HepG2 (cell line): ENCODE data around the gene VPS13D. TPM values are rescaled to one million over a fixed set of nuclear protein-coding genes. Genes with fewer than 3 reads are reported as not detected.

Experiments
- CAMTA2 ChIP-seq: sonication (generic); formaldehyde crosslinking; IDR thresholded peaks from 2 replicates; pipeline ENCODE4 v1.4.0; 2020; ENCODE audit warnings: mild to moderate bottlenecking, missing genetic modification reagents, borderline replicate concordance
- CBX1 ChIP-seq: IDR thresholded peaks from one replicate; pipeline ENCODE4 v1.6.1; 2016; ENCODE audit warnings: antibody characterized with exemption, low read depth
- FOXP4 ChIP-seq: sonication (generic); formaldehyde crosslinking; IDR thresholded peaks from 2 replicates; pipeline ENCODE4 v1.4.0; 2020; ENCODE audit warnings: missing genetic modification reagents
- GATA4 ChIP-seq: sonication (generic); IDR thresholded peaks from 2 replicates; pipeline ENCODE4 v1.6.1; 2016; ENCODE audit warnings: antibody characterized with exemption, low read depth, borderline replicate concordance
- MATR3 ChIP-seq: sonication (generic); formaldehyde crosslinking; IDR thresholded peaks from 2 replicates; pipeline ENCODE4 v1.4.0; 2020; ENCODE audit warnings: missing genetic modification reagents
- ONECUT2 ChIP-seq: sonication (generic); formaldehyde crosslinking; IDR thresholded peaks from 2 replicates; pipeline ENCODE4 v1.4.0; 2020; ENCODE audit warnings: missing genetic modification reagents
- PAXIP1 ChIP-seq: sonication (generic); formaldehyde crosslinking; conservative IDR thresholded peaks from 2 replicates; pipeline ENCODE4 v1.4.0; 2020; ENCODE audit warnings: mild to moderate bottlenecking, missing genetic modification reagents, moderate library complexity
- TAF15 ChIP-seq: fragments of 200-400 bp; formaldehyde crosslinking; IDR thresholded peaks from one replicate; pipeline ENCODE4 v1.6.1; 2018; ENCODE audit warnings: mild to moderate bottlenecking, low read depth, low read length; ENCODE audit not compliant: poor library complexity, severe bottlenecking
- ZHX2 ChIP-seq, 2 experiments: sonication (generic) in 1 of 2; formaldehyde crosslinking in 1 of 2; IDR thresholded peaks; 2 replicates each; pipeline versions ENCODE4 v1.6.1 to v1.9.0; 2014 to 2022; ENCODE audit warnings: antibody characterized with exemption in 1 of 2, borderline replicate concordance in 1 of 2, inconsistent platforms in 1 of 2, low read depth in 1 of 2, missing genetic modification reagents in 1 of 2
- ZMYM3 ChIP-seq: sonication (generic); formaldehyde crosslinking; IDR thresholded peaks from 2 replicates; pipeline ENCODE4 v1.5.1; 2020; ENCODE audit warnings: mild to moderate bottlenecking, missing genetic modification reagents
- ZNF256 ChIP-seq: sonication (generic); formaldehyde crosslinking; conservative IDR thresholded peaks from 2 replicates; pipeline ENCODE4 v1.4.0; 2020; ENCODE audit warnings: missing genetic modification reagents
- ZNF446 ChIP-seq: sonication (generic); formaldehyde crosslinking; IDR thresholded peaks from 2 replicates; pipeline ENCODE4 v1.5.0; 2020; ENCODE audit warnings: mild to moderate bottlenecking, missing genetic modification reagents
- ZNF570 ChIP-seq: sonication (generic); formaldehyde crosslinking; IDR thresholded peaks from 2 replicates; pipeline ENCODE4 v1.4.0; 2020; ENCODE audit warnings: mild to moderate bottlenecking, missing genetic modification reagents, borderline replicate concordance
- ZNF768 ChIP-seq: sonication (generic); formaldehyde crosslinking; IDR thresholded peaks from 2 replicates; pipeline ENCODE4 v1.4.0; 2020; ENCODE audit warnings: missing genetic modification reagents
- ZNF770 ChIP-seq: sonication (generic); formaldehyde crosslinking; IDR thresholded peaks from 2 replicates; pipeline ENCODE4 v1.5.0; 2020; ENCODE audit warnings: mild to moderate bottlenecking, missing genetic modification reagents
- polyA plus RNA-seq, 8 experiments: library from polyadenylated mRNA; depleted of rRNA in 3 of 8; stranded (reverse) in 7 of 8; unstranded in 1 of 8; fragments of >200 nt; fragmentation: Illumina TruSeq in 4 of 8; extraction: Trizol in 4 of 8; gene quantifications; 2 replicates each; pipeline versions ENCODE4 v1.2.1 to v1.2.3, GENCODE V29; 2011 to 2016; ENCODE audit warnings: low read depth in 4 of 8, missing spikeins in 1 of 8, mixed read lengths in 1 of 8; ENCODE audit not compliant: insufficient read depth in 1 of 8
- total RNA-seq, 5 experiments: library from RNA; depleted of rRNA; stranded (reverse); fragments of >200 nt; fragmentation: Illumina TruSeq; extraction: Trizol; gene quantifications; 2 replicates each; pipeline ENCODE4 v1.2.3, GENCODE V29; 2016; ENCODE audit warnings: low read depth in 1 of 5

The VPS13D gene
- total and polyA plus RNA-seq, 2 of the 13 experiments (the other 11 are each of a cell fraction or from before 2014, with no cell fraction given), result 8.6 to 13.9 TPM

- peak; percentile 41; the same call in 1 of the 2 replicates for TF ChIP-seq ZNF770 (CRISPR knock-in tag)
- TF ChIP-seq ZNF768 (CRISPR knock-in tag), result no peak
- no peak for TF ChIP-seq ZNF256 (CRISPR knock-in tag)
- TF ChIP-seq CAMTA2 (CRISPR knock-in tag), result 0 out of 2 replicates have a peak, but pooled peaks have one; percentile 70
- TF ChIP-seq ZNF446 (CRISPR knock-in tag), result no peak
- peak; percentile 49; the same call in 1 of the 2 replicates for TF ChIP-seq GATA4
- no peak for TF ChIP-seq TAF15
- no peak for TF ChIP-seq CBX1
- TF ChIP-seq PAXIP1, result peak; percentile 89
- peak; percentile 91 for TF ChIP-seq FOXP4
- TF ChIP-seq MATR3 (CRISPR knock-in tag), result no peak
- TF ChIP-seq ZNF570, result no peak
- TF ChIP-seq ONECUT2 (CRISPR knock-in tag), result peak; percentile 94
- no peak for TF ChIP-seq ZHX2 (IDR thresholded peaks at IDR 0.05; ENCODE audit: low read depth)
- TF ChIP-seq ZHX2 (CRISPR knock-in tag; IDR thresholded peaks at IDR 0.05; ENCODE audit: borderline replicate concordance), result no peak
- no peak for TF ChIP-seq ZMYM3
Measured at GRCh38 chr1:12477936-12478611, 248.2 kb downstream of the VPS13D start (continued).
